BE2C (cell line): Measurements from ENCODE around the gene ACBD7.

Experiments
- DNase-seq: peaks from one replicate; pipeline ENCODE4 v3.0.0-alpha.2; 2020
- H3K27me3 ChIP-seq: fragments of 250-450 bp; sonication (Bioruptor Pico); 2 replicates; pipeline ENCODE4 v1.5.1; 2020; ENCODE audit warnings: mild to moderate bottlenecking
- H3K36me3 ChIP-seq: fragments of 250-450 bp; sonication (Bioruptor Pico); 2 replicates; pipeline ENCODE4 v1.5.1; 2020; ENCODE audit warnings: mild to moderate bottlenecking
- H3K4me1 ChIP-seq: fragments of 250-450 bp; sonication (Bioruptor Pico); 2 replicates; pipeline ENCODE4 v1.5.1; 2020
- H3K4me3 ChIP-seq: 2 replicates; pipeline ENCODE4 v1.5.1; 2011; ENCODE audit warnings: low read depth, low read length
- H3K9me3 ChIP-seq: fragments of 250-450 bp; sonication (Bioruptor Pico); 2 replicates; pipeline ENCODE4 v1.5.1; 2020
- CTCF ChIP-seq: IDR thresholded peaks from 2 replicates; pipeline ENCODE4 v1.5.1; 2012; ENCODE audit warnings: mild to moderate bottlenecking, low read depth, low read length

Gene ACBD7

DNA sequence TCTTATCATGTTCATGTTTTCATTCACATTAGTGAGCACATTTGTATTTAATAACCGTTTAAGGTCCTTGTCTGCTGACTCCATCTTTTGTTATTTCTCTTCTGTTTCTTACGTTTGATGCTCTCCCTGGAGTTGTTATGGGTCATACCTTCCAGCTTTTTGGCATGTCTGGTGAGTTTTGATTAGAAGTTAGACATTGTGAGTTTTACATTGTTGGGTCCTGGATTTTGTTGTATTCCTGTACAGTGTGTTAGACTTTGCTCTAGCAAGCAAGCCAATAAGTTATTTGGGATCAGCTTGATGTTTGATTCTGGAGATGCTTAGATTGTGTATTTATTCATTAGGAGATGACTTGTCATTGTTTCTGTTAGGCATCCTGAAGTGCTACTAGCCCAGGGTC lies 27.9 kb downstream of the ACBD7 start:
- H3K9me3 ChIP-seq = no peaks in the 10 kb centered on the region
- no peaks in the 10 kb centered on the region for H3K36me3 ChIP-seq
- H3K27me3 ChIP-seq = no peaks in the 10 kb centered on the region
- H3K4me3 ChIP-seq = no peak overlapping the region
- TF ChIP-seq CTCF = no peak
- DNase-seq = no peak
- no peaks in the 10 kb centered on the region for H3K4me1 ChIP-seq

DNA sequence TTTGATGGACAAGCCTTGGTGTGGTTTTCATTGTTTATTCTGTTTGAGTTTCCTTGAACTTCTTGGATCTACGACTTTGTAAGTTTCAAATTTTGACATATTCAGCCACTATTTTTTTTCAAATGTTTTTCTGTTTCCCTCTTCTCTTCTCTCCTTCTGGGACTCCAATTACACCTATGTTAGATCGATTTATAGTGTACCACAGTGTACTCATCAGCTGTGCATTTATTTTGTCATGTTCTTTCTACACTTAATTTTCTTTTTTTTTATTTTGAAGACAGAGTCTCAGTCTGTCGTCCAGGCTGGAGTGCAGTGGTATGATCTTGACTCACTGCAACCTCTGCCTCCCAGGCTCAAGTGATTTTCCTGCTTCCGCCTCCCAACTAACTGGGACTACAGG lies 28.7 kb downstream of the ACBD7 start:
- no peak for TF ChIP-seq CTCF
- no peaks in the 10 kb centered on the region; the same call in 1 of the 2 replicates for H3K27me3 ChIP-seq

DNA sequence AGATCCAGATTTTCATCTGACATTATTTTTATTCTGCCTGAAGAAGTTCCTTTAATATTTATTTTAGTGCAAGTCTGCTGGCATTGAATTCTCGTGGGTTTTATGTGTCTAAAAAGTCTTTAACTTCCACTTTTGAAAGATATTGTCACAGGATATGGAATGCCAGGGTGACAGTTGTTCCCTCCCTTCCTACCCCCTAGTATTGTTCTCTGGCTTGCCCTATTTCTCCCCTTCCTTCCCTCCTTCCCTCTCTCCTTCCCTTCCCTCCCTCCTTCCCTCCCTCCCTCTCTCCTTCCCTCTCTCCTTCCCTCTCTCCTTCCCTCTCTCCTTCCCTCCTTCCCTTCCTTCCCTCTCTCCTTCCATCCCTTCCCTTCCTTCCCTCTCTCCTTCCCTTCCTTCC lies 29.9 kb downstream of the ACBD7 start:
- no peak for TF ChIP-seq CTCF
- no peaks in the 10 kb centered on the region for H3K4me1 ChIP-seq
- no peak for DNase-seq
- H3K4me3 ChIP-seq = no peak overlapping the region
- H3K27me3 ChIP-seq = no peaks in the 10 kb centered on the region; the same call in 1 of the 2 replicates
- H3K9me3 ChIP-seq = no peaks in the 10 kb centered on the region
- no peaks in the 10 kb centered on the region for H3K36me3 ChIP-seq

More for the DNA sequence above, 28.7 kb downstream of the ACBD7 start:
- no peaks in the 10 kb centered on the region for H3K4me1 ChIP-seq
- no peaks in the 10 kb centered on the region for H3K36me3 ChIP-seq
- no peaks in the 10 kb centered on the region for H3K9me3 ChIP-seq
- H3K4me3 ChIP-seq = no peak overlapping the region
- no peak for DNase-seq

DNA sequence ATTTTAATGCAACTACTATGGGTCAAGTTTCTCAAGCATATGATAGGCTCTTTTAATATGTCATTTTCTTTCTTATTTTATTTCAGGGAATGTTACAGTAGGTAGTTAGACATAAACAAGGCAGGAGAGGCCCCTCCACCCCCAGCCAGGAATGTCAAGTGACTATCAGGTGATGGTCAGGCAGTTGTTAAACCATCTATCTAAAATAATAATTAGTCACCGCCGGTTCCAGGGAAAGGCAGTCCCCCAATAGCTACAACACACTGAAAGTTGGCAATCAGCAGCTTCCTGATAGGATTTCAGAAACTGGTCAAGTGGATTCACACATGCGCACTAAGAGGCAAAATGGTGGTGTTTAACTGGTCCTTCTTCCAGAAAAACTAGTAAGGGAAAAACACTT lies 35.5 kb downstream of the ACBD7 start:
- Histone ChIP-seq H3K27me3 (no peaks in the 10 kb centered on the region; the same call in 1 of the 2 replicates), H3K4me1 (no peaks in the 10 kb centered on the region), H3K36me3 (no peaks in the 10 kb centered on the region), H3K4me3 (no peak overlapping the region), H3K9me3 (no peaks in the 10 kb centered on the region)
- TF ChIP-seq CTCF = no peak
- DNase-seq = no peak

GRCh38 chr10:15052121-15052520 lies 36.5 kb downstream of the ACBD7 start:
- Histone ChIP-seq H3K27me3 (no peaks in the 10 kb centered on the region; the same call in 1 of the 2 replicates), H3K4me3 (no peak overlapping the region), H3K9me3 (no peaks in the 10 kb centered on the region), H3K4me1 (no peaks in the 10 kb centered on the region), H3K36me3 (no peaks in the 10 kb centered on the region)
- TF ChIP-seq CTCF = no peak
- DNase-seq = no peak

DNA sequence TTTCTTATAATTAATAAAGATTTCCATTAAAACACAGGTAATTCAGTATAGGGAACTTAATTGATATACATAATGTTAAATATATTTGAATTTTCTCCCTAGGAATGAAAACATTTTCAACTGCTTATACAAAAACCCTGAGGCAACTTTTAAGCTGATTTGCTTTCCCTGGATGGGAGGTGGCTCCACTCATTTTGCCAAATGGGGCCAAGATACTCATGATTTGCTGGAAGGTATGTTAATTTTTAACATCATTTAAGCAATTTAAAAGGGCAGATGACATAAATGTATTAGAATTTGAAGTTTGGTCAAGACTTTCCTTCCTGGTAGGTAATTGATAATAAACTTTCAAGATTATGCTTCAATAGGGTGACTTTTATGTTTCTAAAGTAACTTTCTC lies 39.0 kb downstream of the ACBD7 start:
- H3K4me1 ChIP-seq = no peaks in the 10 kb centered on the region
- no peaks in the 10 kb centered on the region for H3K9me3 ChIP-seq
- no peak for DNase-seq
- H3K4me3 ChIP-seq = no peak overlapping the region
- H3K27me3 ChIP-seq = no peaks in the 10 kb centered on the region
- H3K36me3 ChIP-seq = no peaks in the 10 kb centered on the region
- no peak for TF ChIP-seq CTCF
